ENCODE data around the gene EEF1G.

DNA sequence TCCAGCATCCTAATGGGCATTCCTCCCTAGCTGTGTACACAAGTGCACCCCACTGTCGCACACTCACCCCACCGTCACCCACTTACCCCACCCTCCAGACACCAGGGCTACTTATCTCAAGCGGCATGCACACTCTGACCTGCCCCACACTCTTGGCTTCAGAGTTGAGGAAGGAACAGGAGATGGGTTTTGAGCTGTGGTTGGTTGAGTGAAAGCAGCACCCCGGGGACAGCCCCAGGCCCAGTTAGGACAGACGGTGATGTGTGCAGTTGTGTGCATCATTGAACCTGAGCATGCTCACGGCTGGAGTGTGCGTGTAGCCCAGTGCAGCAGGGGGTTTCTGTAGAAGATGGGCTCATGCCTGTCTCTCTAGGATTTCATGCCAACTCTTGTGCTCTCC, 59.5 kb downstream of the EEF1G start:
- TF ChIP-seq POLR2A (IDR thresholded peaks at IDR 0.05) (no peak), CTCF (IDR thresholded peaks at IDR 0.05) (no peak)
